ENCODE measurements around the gene CACNA1E. TPM values are rescaled to one million over a fixed set of nuclear protein-coding genes. Genes with fewer than 3 reads are reported as not detected.

CACNA1E gene
- polyA plus RNA-seq, 2 donors = 0.01 TPM; not detected in 1

DNA sequence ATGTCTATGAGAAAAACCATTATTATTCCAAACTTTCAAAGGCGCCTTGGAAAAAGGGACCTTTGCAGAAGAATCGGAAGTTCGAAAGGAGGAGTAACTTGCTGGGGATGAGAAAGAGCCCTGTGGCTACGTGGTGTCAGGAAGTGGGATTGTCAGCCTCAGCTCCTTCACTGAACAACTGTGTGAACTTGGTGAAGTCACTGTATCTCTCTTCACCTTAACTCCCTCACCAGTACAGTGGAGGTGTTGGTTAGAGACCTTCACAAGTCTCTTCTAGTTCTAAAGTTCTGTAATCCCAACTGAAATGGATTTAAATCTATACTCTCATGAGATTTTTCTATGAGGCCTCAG lies 285.6 kb downstream of the CACNA1E start:
- whole genome bisulfite sequencing, 2 donors = 79 to 82% methylated on average over 4 of the region's 4 CpGs
- H3K27ac ChIP-seq (ENCODE audit: low read depth in 2 of 2, low read length in 1 of 2) = no peak overlapping the region

DNA sequence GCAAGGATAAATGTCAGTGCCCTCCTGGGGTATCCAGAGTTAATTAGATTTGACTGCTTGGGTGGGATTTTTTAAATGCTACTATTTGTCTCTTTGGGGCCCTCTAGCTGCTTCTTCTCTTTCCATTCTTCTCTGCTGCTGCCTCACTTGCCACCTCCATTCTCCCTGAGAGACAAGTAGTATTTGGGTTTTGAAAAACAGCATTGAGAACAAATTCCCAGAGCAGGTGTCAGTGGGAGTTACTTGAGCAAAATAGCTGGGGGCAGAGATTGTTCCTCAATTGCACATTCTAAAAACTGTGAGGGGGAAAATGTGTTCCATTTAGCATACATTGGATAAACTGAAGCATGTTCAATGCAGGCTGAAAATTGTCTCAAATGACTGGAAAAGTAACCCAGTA lies 286.5 kb downstream of the CACNA1E start:
- Histone ChIP-seq H3K36me3 (ENCODE audit: control insufficient read depth in 2 of 2, insufficient read depth in 2 of 2, low read length in 1 of 2) (no peaks in the 10 kb centered on the region), H3K9me3 (ENCODE audit: control insufficient read depth in 2 of 2, insufficient read depth in 1 of 2, low read depth in 1 of 2, low read length in 1 of 2) (no peaks in the 10 kb centered on the region), H3K4me1 (ENCODE audit: control insufficient read depth in 2 of 2, insufficient read depth in 2 of 2, low read length in 1 of 2) (no peaks in the 10 kb centered on the region), H3K27ac (ENCODE audit: low read depth in 2 of 2, low read length in 1 of 2) (no peak overlapping the region), H3K27me3 (ENCODE audit: control insufficient read depth in 1 of 2, insufficient read depth in 2 of 2, low read length in 2 of 2) (no peaks in the 10 kb centered on the region), H3K4me3 (ENCODE audit: low read depth in 1 of 2, low read length in 2 of 2) (no peak overlapping the region)

More for the DNA sequence above, 285.6 kb downstream of the CACNA1E start:
- Histone ChIP-seq H3K27me3 (ENCODE audit: control insufficient read depth in 1 of 2, insufficient read depth in 2 of 2, low read length in 2 of 2) (no peaks in the 10 kb centered on the region), H3K4me1 (ENCODE audit: control insufficient read depth in 2 of 2, insufficient read depth in 2 of 2, low read length in 1 of 2) (no peaks in the 10 kb centered on the region), H3K36me3 (ENCODE audit: control insufficient read depth in 2 of 2, insufficient read depth in 2 of 2, low read length in 1 of 2) (no peaks in the 10 kb centered on the region), H3K4me3 (ENCODE audit: low read depth in 1 of 2, low read length in 2 of 2) (no peak overlapping the region), H3K9me3 (ENCODE audit: control insufficient read depth in 2 of 2, insufficient read depth in 1 of 2, low read depth in 1 of 2, low read length in 1 of 2) (no peaks in the 10 kb centered on the region)

DNA sequence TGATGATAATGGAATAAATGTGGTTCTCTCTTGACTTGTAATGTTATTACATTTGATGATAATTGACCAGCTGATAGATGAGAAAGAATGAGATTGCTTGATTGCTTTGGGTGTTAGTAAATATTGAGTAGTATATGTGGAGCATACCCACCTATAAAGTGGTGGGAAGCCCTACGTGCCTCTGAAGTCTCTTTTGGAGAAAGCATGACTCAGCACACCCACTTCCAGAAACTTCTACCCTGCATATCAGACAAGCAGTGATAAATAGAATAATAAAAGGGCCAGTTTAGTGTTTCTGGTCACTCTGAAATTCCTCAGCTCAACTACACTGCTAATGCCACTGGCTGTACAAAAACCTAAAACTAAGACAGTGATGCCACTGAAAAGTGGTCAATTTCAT lies 289.4 kb downstream of the CACNA1E start:
- Histone ChIP-seq H3K4me1 (ENCODE audit: control insufficient read depth in 2 of 2, insufficient read depth in 2 of 2, low read length in 1 of 2) (no peaks in the 10 kb centered on the region), H3K9me3 (ENCODE audit: control insufficient read depth in 2 of 2, insufficient read depth in 1 of 2, low read depth in 1 of 2, low read length in 1 of 2) (no peaks in the 10 kb centered on the region), H3K4me3 (ENCODE audit: low read depth in 1 of 2, low read length in 2 of 2) (no peak overlapping the region), H3K36me3 (ENCODE audit: control insufficient read depth in 2 of 2, insufficient read depth in 2 of 2, low read length in 1 of 2) (no peaks in the 10 kb centered on the region), H3K27ac (ENCODE audit: low read depth in 2 of 2, low read length in 1 of 2) (no peak overlapping the region), H3K27me3 (ENCODE audit: control insufficient read depth in 1 of 2, insufficient read depth in 2 of 2, low read length in 2 of 2) (no peaks in the 10 kb centered on the region)
- WGBS, 2 donors = 59 to 67% methylated on average over 1 of the region's 1 CpG

GRCh38 chr1:181776044-181776443 lies 292.7 kb downstream of the CACNA1E start:
- WGBS, 2 donors = 91 to 92% methylated on average over 10 of the region's 10 CpGs
- Histone ChIP-seq H3K4me3 (ENCODE audit: low read depth in 1 of 2, low read length in 2 of 2) (no peak overlapping the region), H3K27me3 (ENCODE audit: control insufficient read depth in 1 of 2, insufficient read depth in 2 of 2, low read length in 2 of 2) (no peaks in the 10 kb centered on the region), H3K27ac (ENCODE audit: low read depth in 2 of 2, low read length in 1 of 2) (no peak overlapping the region), H3K9me3 (ENCODE audit: control insufficient read depth in 2 of 2, insufficient read depth in 1 of 2, low read depth in 1 of 2, low read length in 1 of 2) (no peaks in the 10 kb centered on the region), H3K36me3 (ENCODE audit: control insufficient read depth in 2 of 2, insufficient read depth in 2 of 2, low read length in 1 of 2) (no peaks in the 10 kb centered on the region), H3K4me1 (ENCODE audit: control insufficient read depth in 2 of 2, insufficient read depth in 2 of 2, low read length in 1 of 2) (no peaks in the 10 kb centered on the region)

DNA sequence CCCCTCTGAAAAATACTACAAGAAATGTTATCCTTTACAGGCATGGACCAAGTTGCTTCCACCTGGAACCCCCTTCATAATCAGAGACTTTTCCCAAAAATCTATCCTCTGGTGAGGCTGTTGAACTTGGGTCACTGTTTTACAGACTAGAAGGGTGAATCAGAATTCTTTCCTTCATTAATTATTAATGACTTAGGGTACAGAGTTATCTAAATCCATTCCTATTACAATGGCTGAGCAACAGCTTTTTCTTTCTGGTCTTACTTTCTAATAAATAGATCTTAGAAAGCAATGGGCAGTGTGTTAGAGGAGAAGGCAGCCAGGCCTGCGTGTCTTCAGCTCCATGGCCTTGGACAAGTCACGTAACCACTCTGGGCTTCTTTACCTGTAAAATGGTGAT lies 294.0 kb downstream of the CACNA1E start:
- Histone ChIP-seq H3K4me3 (ENCODE audit: low read depth in 1 of 2, low read length in 2 of 2) (no peak overlapping the region), H3K27ac (ENCODE audit: low read depth in 2 of 2, low read length in 1 of 2) (no peak overlapping the region), H3K36me3 (ENCODE audit: control insufficient read depth in 2 of 2, insufficient read depth in 2 of 2, low read length in 1 of 2) (no peaks in the 10 kb centered on the region), H3K27me3 (ENCODE audit: control insufficient read depth in 1 of 2, insufficient read depth in 2 of 2, low read length in 2 of 2) (no peaks in the 10 kb centered on the region), H3K4me1 (ENCODE audit: control insufficient read depth in 2 of 2, insufficient read depth in 2 of 2, low read length in 1 of 2) (no peaks in the 10 kb centered on the region), H3K9me3 (ENCODE audit: control insufficient read depth in 2 of 2, insufficient read depth in 1 of 2, low read depth in 1 of 2, low read length in 1 of 2) (no peaks in the 10 kb centered on the region)
- WGBS, 2 donors = 90 to 91% methylated on average over 2 of the region's 2 CpGs

GRCh38 chr1:181777812-181778211 lies 294.5 kb downstream of the CACNA1E start:
- Histone ChIP-seq H3K4me3 (ENCODE audit: low read depth in 1 of 2, low read length in 2 of 2) (no peak overlapping the region), H3K4me1 (ENCODE audit: control insufficient read depth in 2 of 2, insufficient read depth in 2 of 2, low read length in 1 of 2) (no peaks in the 10 kb centered on the region), H3K36me3 (ENCODE audit: control insufficient read depth in 2 of 2, insufficient read depth in 2 of 2, low read length in 1 of 2) (no peaks in the 10 kb centered on the region), H3K9me3 (ENCODE audit: control insufficient read depth in 2 of 2, insufficient read depth in 1 of 2, low read depth in 1 of 2, low read length in 1 of 2) (no peaks in the 10 kb centered on the region), H3K27me3 (ENCODE audit: control insufficient read depth in 1 of 2, insufficient read depth in 2 of 2, low read length in 2 of 2) (no peaks in the 10 kb centered on the region), H3K27ac (ENCODE audit: low read depth in 2 of 2, low read length in 1 of 2) (no peak overlapping the region)
- 12 to 32% methylated on average over 1 of the region's 1 CpG for WGBS, 2 donors

- Histone ChIP-seq H3K27me3 (ENCODE audit: control insufficient read depth in 1 of 2, insufficient read depth in 2 of 2, low read length in 2 of 2) (no peaks in the 10 kb centered on the region), H3K4me1 (ENCODE audit: control insufficient read depth in 2 of 2, insufficient read depth in 2 of 2, low read length in 1 of 2) (no peaks in the 10 kb centered on the region), H3K36me3 (ENCODE audit: control insufficient read depth in 2 of 2, insufficient read depth in 2 of 2, low read length in 1 of 2) (no peaks in the 10 kb centered on the region), H3K27ac (ENCODE audit: low read depth in 2 of 2, low read length in 1 of 2) (no peak overlapping the region), H3K9me3 (ENCODE audit: control insufficient read depth in 2 of 2, insufficient read depth in 1 of 2, low read depth in 1 of 2, low read length in 1 of 2) (no peaks in the 10 kb centered on the region), H3K4me3 (ENCODE audit: low read depth in 1 of 2, low read length in 2 of 2) (no peak overlapping the region)
- 37 to 52% methylated on average over 4 of the region's 4 CpGs for WGBS, 2 donors
These were observed 295.4 kb downstream of the CACNA1E start for GRCh38 chr1:181778640-181779260.

- Histone ChIP-seq H3K4me3 (ENCODE audit: low read depth in 1 of 2, low read length in 2 of 2) (no peak overlapping the region), H3K9me3 (ENCODE audit: control insufficient read depth in 2 of 2, insufficient read depth in 1 of 2, low read depth in 1 of 2, low read length in 1 of 2) (no peaks in the 10 kb centered on the region), H3K27me3 (ENCODE audit: control insufficient read depth in 1 of 2, insufficient read depth in 2 of 2, low read length in 2 of 2) (no peaks in the 10 kb centered on the region), H3K4me1 (ENCODE audit: control insufficient read depth in 2 of 2, insufficient read depth in 2 of 2, low read length in 1 of 2) (no peaks in the 10 kb centered on the region), H3K27ac (ENCODE audit: low read depth in 2 of 2, low read length in 1 of 2) (no peak overlapping the region), H3K36me3 (ENCODE audit: control insufficient read depth in 2 of 2, insufficient read depth in 2 of 2, low read length in 1 of 2) (no peaks in the 10 kb centered on the region)
- 84 to 89% methylated on average over 6 of the region's 6 CpGs for WGBS, 2 donors
These were observed 296.0 kb downstream of the CACNA1E start for GRCh38 chr1:181779343-181779742.

DNA sequence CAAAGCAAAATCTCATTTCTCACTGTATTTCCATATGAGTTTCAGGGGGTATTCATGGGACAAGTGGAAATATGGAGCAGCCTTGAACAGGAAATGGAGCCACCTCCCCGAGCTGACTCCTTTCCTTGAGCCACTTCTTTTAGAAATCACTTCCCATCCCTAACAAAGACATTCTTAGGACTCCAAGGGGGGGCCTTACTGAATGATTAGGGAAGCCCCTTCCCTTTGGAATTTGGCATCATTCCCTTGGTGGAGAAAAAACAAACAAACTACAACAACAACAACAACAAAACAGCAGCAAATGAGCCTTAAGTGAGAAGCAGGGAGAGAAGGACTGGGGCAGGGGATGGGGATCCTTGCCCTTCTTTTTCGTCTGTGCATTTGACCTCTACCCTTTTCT lies 299.9 kb downstream of the CACNA1E start:
- no peaks in the 10 kb centered on the region for H3K27me3 ChIP-seq (ENCODE audit: control insufficient read depth in 1 of 2, insufficient read depth in 2 of 2, low read length in 2 of 2)
- H3K36me3 ChIP-seq (ENCODE audit: control insufficient read depth in 2 of 2, insufficient read depth in 2 of 2, low read length in 1 of 2) = no peaks in the 10 kb centered on the region
- WGBS, 2 donors = 53 to 60% methylated on average over 2 of the region's 2 CpGs
- no peaks in the 10 kb centered on the region for H3K9me3 ChIP-seq (ENCODE audit: control insufficient read depth in 2 of 2, insufficient read depth in 1 of 2, low read depth in 1 of 2, low read length in 1 of 2)
- H3K4me1 ChIP-seq (ENCODE audit: control insufficient read depth in 2 of 2, insufficient read depth in 2 of 2, low read length in 1 of 2) = peaks cover 0 to 5% of the 10 kb centered on the region in 2 donors
- no peak overlapping the region for H3K27ac ChIP-seq (ENCODE audit: low read depth in 2 of 2, low read length in 1 of 2)
- no peak overlapping the region for H3K4me3 ChIP-seq (ENCODE audit: low read depth in 1 of 2, low read length in 2 of 2)

GRCh38 chr1:181784039-181784683 lies 300.8 kb downstream of the CACNA1E start:
- Histone ChIP-seq H3K4me3 (ENCODE audit: low read depth in 1 of 2, low read length in 2 of 2) (no peak overlapping the region), H3K27ac (ENCODE audit: low read depth in 2 of 2, low read length in 1 of 2) (peak overlapping the region in 1 of 2 donors; percentile 32), H3K4me1 (ENCODE audit: control insufficient read depth in 2 of 2, insufficient read depth in 2 of 2, low read length in 1 of 2) (peaks cover 0 to 5% of the 10 kb centered on the region in 2 donors), H3K9me3 (ENCODE audit: control insufficient read depth in 2 of 2, insufficient read depth in 1 of 2, low read depth in 1 of 2, low read length in 1 of 2) (no peaks in the 10 kb centered on the region), H3K36me3 (ENCODE audit: control insufficient read depth in 2 of 2, insufficient read depth in 2 of 2, low read length in 1 of 2) (no peaks in the 10 kb centered on the region), H3K27me3 (ENCODE audit: control insufficient read depth in 1 of 2, insufficient read depth in 2 of 2, low read length in 2 of 2) (no peaks in the 10 kb centered on the region)
- WGBS, 2 donors = 23 to 24% methylated on average over 3 of the region's 3 CpGs

Data from esophagus (tissue), 2 donors.